Neutrophil (primary cell): ENCODE measurements around the gene ARL16.

ENCODE experiments used
- H3K27ac ChIP-seq: fragments of 200-600 bp; sonication (generic); 2 replicates; pipeline ENCODE4 v1.5.1; 2016; ENCODE audit warnings: mild to moderate bottlenecking, moderate library complexity
- H3K27me3 ChIP-seq: fragments of 200-600 bp; sonication (generic); 2 replicates; pipeline ENCODE4 v1.6.0; 2016; ENCODE audit warnings: mild to moderate bottlenecking
- H3K36me3 ChIP-seq: fragments of 200-600 bp; sonication (generic); 2 replicates; pipeline ENCODE4 v1.5.1; 2017
- H3K4me1 ChIP-seq, 2 experiments: fragments of 200-600 bp in 1 of 2; sonication (generic) in 1 of 2; 1 replicate in 1 of 2; 2 replicates in 1 of 2; pipeline versions ENCODE4 v1.5.1 to v1.6.1; 2013 to 2016; ENCODE audit warnings: low read depth in 1 of 2, low read length in 1 of 2, mild to moderate bottlenecking in 1 of 2, moderate library complexity in 1 of 2; ENCODE audit not compliant: control insufficient read depth in 1 of 2, insufficient read depth in 1 of 2
- H3K4me3 ChIP-seq, 2 experiments: fragments of 200-600 bp in 1 of 2; sonication (generic) in 1 of 2; 1 replicate in 1 of 2; 2 replicates in 1 of 2; pipeline ENCODE4 v1.5.1; 2013 to 2016; ENCODE audit warnings: low read depth in 1 of 2, low read length in 1 of 2, mild to moderate bottlenecking in 1 of 2, moderate library complexity in 1 of 2
- H3K9me3 ChIP-seq: fragments of 200-600 bp; sonication (generic); 2 replicates; pipeline ENCODE4 v1.5.1; 2016
- CTCF ChIP-seq: fragments of 200-600 bp; sonication (generic); IDR thresholded peaks from 2 replicates; pipeline ENCODE4 v1.5.1; 2016; ENCODE audit warnings: antibody characterized with exemption

ARL16 gene

GRCh38 chr17:81635973-81636504, 47.6 kb downstream of the ARL16 start:
- Histone ChIP-seq H3K27me3 (peaks cover 4% of the 10 kb centered on the region), H3K9me3 (no peaks in the 10 kb centered on the region), H3K36me3 (no peaks in the 10 kb centered on the region), H3K4me1 (peaks cover 19 to 21% of the 10 kb centered on the region in 2 experiments), H3K4me3 (peak overlapping the region; percentile 68 to 78), H3K27ac (peak overlapping the region; percentile 90)
- TF ChIP-seq CTCF: no peak

DNA sequence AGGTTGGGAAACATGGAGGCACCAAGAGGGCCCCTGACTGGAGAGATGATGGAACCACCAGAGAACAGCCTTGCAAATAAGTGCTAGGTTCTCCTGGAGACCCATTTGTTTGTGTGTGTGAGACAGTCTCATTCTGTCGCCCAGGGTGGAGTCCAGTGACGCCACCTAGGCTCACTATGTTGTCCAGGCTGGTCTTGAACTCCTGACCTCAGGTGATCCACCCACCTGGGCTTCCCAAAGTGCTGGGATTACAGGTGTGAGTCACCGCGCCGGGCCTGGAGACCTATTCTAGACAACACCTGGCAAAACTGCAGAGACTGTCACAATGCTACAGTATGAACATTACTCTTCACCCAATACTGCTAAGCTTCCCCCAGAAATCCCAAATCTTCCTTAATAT, 48.2 kb downstream of the ARL16 start:
- peak overlapping the region in 1 of 2 experiments; percentile 68 for H3K4me3 ChIP-seq
- no peak overlapping the region for H3K27ac ChIP-seq
- no peak for TF ChIP-seq CTCF

DNA sequence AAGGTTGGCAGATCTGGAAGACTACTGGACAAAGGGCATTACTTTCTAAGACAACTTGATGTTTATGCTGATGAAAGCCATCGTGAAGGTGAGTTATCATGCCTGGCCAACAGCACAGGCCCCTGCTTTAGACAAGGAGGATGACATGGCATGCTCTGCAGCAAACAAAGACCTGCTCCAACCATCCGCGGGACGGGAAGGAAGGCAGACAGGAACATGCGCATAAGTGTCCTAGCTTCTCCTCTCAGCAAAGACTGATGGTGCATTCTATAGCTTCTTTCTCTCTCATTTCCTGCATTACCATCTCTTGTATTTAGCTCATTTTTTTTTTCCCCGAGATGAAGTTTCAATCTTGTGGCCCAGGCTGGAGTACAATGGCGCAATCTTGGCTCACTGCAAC, 52.1 kb downstream of the ARL16 start:
- Histone ChIP-seq H3K36me3 (peaks cover 34% of the 10 kb centered on the region), H3K27me3 (no peaks in the 10 kb centered on the region), H3K9me3 (no peaks in the 10 kb centered on the region), H3K4me3 (no peak overlapping the region), H3K27ac (no peak overlapping the region), H3K4me1 (peaks cover 12 to 17% of the 10 kb centered on the region in 2 experiments)
- TF ChIP-seq CTCF: no peak

More for the DNA sequence above, 48.2 kb downstream of the ARL16 start:
- Histone ChIP-seq H3K9me3 (no peaks in the 10 kb centered on the region), H3K4me1 (peaks cover 19 to 21% of the 10 kb centered on the region in 2 experiments), H3K27me3 (peaks cover 4% of the 10 kb centered on the region), H3K36me3 (no peaks in the 10 kb centered on the region)
